HL-60/S4 treated with retinoic acid at 250 ng/mL for 4 days and 3 days (cell line): ENCODE results near the gene TSPOAP1.

Source experiments
- in situ Hi-C: fragments of 300-500 bp; cut with MboI; formaldehyde crosslinking; loops from 2 replicates; pipeline ENCODE4 v1.7.0; 2022; ENCODE audit warnings: low sequenced_read_pairs

TSPOAP1 gene

DNA sequence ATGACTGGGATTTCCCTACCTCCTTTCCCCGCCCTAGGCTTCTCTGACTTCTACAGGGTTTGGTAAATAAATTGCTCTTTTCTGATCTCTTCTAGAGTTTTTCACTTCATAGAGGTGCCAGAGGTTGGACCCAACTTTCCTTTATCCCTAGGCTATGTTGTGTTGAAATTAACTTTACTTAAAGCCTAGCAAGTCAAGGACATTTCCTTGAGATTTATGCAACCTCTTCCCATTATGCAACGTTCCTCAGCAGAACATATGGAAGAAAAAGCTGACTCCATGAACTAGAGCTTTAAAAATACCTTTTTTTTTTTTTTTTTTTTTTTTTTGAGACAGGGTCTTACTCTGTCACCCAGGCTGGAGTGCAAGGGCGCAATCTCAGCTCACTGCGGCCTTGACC lies 63.3 kb downstream of the TSPOAP1 start:
- in situ Hi-C loops = no loop called here

DNA sequence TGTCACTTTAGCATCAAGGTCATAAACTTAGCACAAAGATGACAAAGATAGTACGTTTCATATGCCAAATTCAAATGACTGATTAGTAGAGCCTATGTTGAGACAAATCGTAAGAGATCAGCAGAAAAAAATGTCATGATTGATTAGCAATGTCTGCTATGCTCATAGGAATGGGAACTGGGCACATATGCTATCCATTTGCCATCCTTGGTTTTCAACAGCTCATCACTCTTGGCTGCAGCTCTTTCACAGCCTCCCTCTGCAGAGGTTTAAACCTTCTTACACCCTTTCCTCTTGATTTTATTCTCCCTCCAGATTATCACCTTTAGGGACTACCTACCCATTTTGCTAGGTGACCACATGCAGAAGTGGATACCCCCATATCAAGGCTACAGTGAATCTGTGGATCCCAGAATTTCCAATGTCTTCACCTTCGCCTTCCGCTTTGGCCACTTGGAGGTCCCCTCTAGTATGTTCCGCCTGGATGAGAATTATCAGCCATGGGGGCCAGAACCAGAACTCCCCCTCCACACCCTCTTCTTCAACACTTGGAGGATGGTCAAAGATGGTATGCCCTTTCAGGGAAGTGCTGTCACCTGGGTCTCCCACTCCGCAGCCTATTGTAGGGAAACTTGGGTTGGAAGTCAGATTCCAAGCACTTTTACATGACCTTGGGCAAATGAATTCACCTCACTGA lies 64.0 kb downstream of the TSPOAP1 start:
- in situ Hi-C loops = no loop called here

DNA sequence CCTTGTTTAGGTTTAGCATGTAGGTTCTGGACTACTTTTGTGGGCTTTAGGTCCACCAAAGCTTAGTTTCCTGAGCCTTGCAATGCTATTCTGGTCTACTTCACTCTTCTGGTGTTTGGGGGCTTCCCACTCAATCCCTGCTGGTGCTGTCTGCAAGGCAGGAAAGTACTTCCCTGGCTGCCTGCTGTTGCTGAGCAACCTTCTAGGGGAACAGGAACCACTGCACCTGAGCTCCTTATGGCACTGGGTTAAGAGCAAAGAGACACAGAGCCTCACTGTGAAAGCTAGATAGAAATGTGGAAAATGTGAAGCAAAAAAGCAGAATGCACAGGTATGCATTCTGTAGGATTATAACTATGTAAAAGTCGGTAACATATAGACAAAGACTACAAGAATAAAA lies 64.8 kb downstream of the TSPOAP1 start:
- in situ Hi-C loops = no loop called here

DNA sequence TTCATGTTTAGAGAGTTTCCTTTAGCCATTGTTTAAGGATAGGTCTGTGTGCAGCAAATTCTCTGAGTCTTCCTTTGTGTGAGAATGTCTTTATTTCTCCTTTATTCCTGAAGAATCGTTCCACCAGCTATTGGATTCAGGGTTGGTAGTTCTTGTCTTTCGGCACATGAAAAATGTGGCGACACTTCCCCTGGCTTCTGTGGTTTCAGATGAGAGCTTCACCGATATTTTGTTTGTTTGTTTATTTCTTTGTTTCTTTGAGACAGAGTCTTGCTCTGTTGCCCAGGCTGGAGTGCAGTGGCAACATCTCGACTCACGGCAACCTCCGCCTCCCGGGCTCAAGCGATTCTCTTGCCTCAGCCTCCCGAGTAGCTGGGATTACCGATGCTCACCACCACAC lies 66.4 kb downstream of the TSPOAP1 start:
- in situ Hi-C loops = no loop called here

DNA sequence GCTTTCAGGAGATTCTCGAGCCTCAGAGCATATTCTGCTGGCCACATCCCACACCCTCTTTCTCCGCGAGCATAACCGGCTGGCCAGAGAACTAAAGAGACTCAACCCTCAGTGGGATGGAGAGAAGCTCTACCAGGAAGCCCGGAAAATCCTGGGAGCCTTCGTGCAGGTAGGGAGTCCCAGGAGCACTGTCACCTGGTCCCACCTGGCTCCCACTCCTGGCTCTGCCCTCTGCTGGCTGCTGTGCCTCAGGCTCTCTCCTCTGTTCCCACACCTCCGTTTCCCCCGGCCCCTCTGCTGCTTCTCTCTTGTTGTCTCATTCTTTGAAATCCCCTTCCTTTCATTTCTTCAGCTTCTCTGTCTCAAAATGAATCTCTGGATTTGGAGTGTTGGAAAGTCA lies 73.8 kb downstream of the TSPOAP1 start:
- in situ Hi-C loops = no loop called here

DNA sequence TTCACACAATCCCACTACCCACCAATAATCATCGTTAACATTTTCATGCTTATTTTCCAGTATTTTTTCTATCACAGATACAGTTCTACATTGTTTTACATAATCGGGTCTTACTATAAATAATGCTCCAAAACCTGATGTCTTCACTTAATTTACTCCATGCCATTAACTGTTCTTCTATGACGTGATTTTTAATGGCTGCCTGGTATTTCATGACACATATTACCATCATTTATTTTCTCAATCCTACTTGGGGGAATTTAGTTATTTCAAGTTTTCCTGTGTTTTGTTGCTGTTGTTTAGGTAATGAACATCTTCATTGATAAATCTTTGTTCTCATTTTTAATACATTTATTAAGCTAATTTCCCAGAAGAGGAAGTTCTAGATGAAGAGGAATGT lies 75.5 kb downstream of the TSPOAP1 start:
- in situ Hi-C loops = no loop called here

DNA sequence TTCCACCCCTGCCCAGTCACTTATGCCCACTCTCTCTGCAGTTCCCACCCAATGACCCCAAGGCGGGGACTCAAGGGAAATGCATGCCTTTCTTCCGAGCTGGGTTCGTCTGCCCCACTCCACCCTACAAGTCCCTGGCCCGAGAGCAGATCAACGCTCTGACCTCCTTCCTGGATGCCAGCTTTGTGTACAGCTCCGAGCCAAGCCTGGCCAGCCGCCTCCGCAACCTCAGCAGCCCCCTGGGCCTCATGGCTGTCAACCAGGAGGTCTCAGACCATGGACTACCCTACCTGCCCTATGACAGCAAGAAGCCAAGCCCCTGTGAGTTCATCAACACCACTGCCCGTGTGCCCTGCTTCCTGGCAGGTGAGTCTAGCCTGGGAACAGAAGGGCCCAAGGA lies 76.5 kb downstream of the TSPOAP1 start:
- in situ Hi-C loops = no loop called here
